H9 (cell line): Measurements from ENCODE around the gene HHIP. TPM values are rescaled to one million over a fixed set of nuclear protein-coding genes. Genes with fewer than 3 reads are reported as not detected.

Experiments
- DNase-seq: peaks from one replicate; pipeline ENCODE4 v3.0.0-alpha.2; 2017
- H2AFZ ChIP-seq: one replicate; pipeline ENCODE4 v1.6.1; 2013; ENCODE audit warnings: mild to moderate bottlenecking, low read length, control low read depth, moderate library complexity
- H2AK5ac ChIP-seq: 2 replicates; pipeline ENCODE4 v1.6.1; 2013; ENCODE audit warnings: low read length, control low read depth, mixed read lengths; ENCODE audit not compliant: insufficient read length
- H2BK120ac ChIP-seq: one replicate; pipeline ENCODE4 v1.6.1; 2013; ENCODE audit warnings: low read depth, mild to moderate bottlenecking, low read length, control low read depth, inconsistent platforms; ENCODE audit not compliant: poor library complexity, severe bottlenecking
- H2BK12ac ChIP-seq: 2 replicates; pipeline ENCODE4 v1.6.1; 2013; ENCODE audit warnings: low read length, control low read depth, mixed read lengths, low read depth; ENCODE audit not compliant: insufficient read length
- H2BK15ac ChIP-seq: 2 replicates; pipeline ENCODE4 v1.6.1; 2013; ENCODE audit warnings: low read depth, low read length, control low read depth
- H2BK20ac ChIP-seq: one replicate; pipeline ENCODE4 v1.6.1; 2013; ENCODE audit warnings: low read depth, mild to moderate bottlenecking, low read length, control low read depth, inconsistent platforms; ENCODE audit not compliant: poor library complexity, severe bottlenecking
- H2BK5ac ChIP-seq: 2 replicates; pipeline ENCODE4 v1.6.1; 2013; ENCODE audit warnings: low read length, control low read depth, mixed read lengths; ENCODE audit not compliant: insufficient read length
- H3K14ac ChIP-seq: 2 replicates; pipeline ENCODE4 v1.6.1; 2013; ENCODE audit warnings: low read length, control low read depth; ENCODE audit not compliant: insufficient read depth
- H3K18ac ChIP-seq: 2 replicates; pipeline ENCODE4 v1.6.1; 2013; ENCODE audit warnings: low read depth, mild to moderate bottlenecking, mixed read lengths, low read length, control low read depth; ENCODE audit not compliant: insufficient read length
- H3K23ac ChIP-seq: 2 replicates; pipeline ENCODE4 v1.6.1; 2013; ENCODE audit warnings: low read length, control low read depth, mixed read lengths, low read depth; ENCODE audit not compliant: insufficient read length
- H3K23me2 ChIP-seq: 2 replicates; pipeline ENCODE4 v1.6.1; 2013; ENCODE audit warnings: low read depth, mild to moderate bottlenecking, mixed read lengths, low read length, control low read depth; ENCODE audit not compliant: insufficient read length, poor library complexity, severe bottlenecking
- H3K27ac ChIP-seq: 2 replicates; pipeline ENCODE4 v1.5.1; 2013; ENCODE audit warnings: low read length, control low read depth, mixed read lengths, low read depth; ENCODE audit not compliant: insufficient read length
- H3K27me3 ChIP-seq: 2 replicates; pipeline ENCODE4 v1.6.1; 2013; ENCODE audit warnings: low read length, control low read depth, inconsistent platforms; ENCODE audit not compliant: insufficient read depth
- H3K4ac ChIP-seq: 2 replicates; pipeline ENCODE4 v1.6.1; 2013; ENCODE audit warnings: low read depth, mild to moderate bottlenecking, control low read depth, inconsistent platforms, low read length, moderate library complexity
- H3K4me1 ChIP-seq: 2 replicates; pipeline ENCODE4 v1.6.1; 2013; ENCODE audit warnings: low read length, control low read depth, inconsistent platforms; ENCODE audit not compliant: insufficient read depth
- H3K4me2 ChIP-seq: 2 replicates; pipeline ENCODE4 v1.6.1; 2013; ENCODE audit warnings: low read length, control low read depth, mixed read lengths; ENCODE audit not compliant: insufficient read length, insufficient read depth
- H3K56ac ChIP-seq: 2 replicates; pipeline ENCODE4 v1.6.1; 2013; ENCODE audit warnings: low read depth, mild to moderate bottlenecking, mixed read lengths, low read length, control low read depth; ENCODE audit not compliant: insufficient read length
- H3K79me1 ChIP-seq: 2 replicates; pipeline ENCODE4 v1.6.1; 2013; ENCODE audit warnings: low read depth, mild to moderate bottlenecking, moderate library complexity, low read length, control low read depth, inconsistent platforms; ENCODE audit not compliant: insufficient read depth, poor library complexity, severe bottlenecking
- H3K79me2 ChIP-seq: 2 replicates; pipeline ENCODE4 v1.6.1; 2013; ENCODE audit warnings: low read length, control low read depth, inconsistent platforms; ENCODE audit not compliant: insufficient read depth
- H3K9ac ChIP-seq: 2 replicates; pipeline ENCODE4 v1.6.1; 2013; ENCODE audit warnings: low read length, control low read depth, mixed read lengths; ENCODE audit not compliant: insufficient read length; ENCODE audit errors: extremely low read depth
- H3K9me3 ChIP-seq: one replicate; pipeline ENCODE4 v1.6.1; 2013; ENCODE audit warnings: low read depth, low read length, inconsistent platforms; ENCODE audit not compliant: control insufficient read depth
- H3T11ph ChIP-seq: one replicate; pipeline ENCODE4 v1.6.1; 2013; ENCODE audit warnings: mild to moderate bottlenecking, low read length, control low read depth, inconsistent platforms
- H4K20me1 ChIP-seq: one replicate; pipeline ENCODE4 v1.6.1; 2013; ENCODE audit not compliant: control insufficient read depth, insufficient read length, insufficient read depth
- H4K5ac ChIP-seq: 2 replicates; pipeline ENCODE4 v1.6.1; 2013; ENCODE audit warnings: low read depth, mild to moderate bottlenecking, mixed read lengths, low read length, control low read depth; ENCODE audit not compliant: insufficient read length
- H4K8ac ChIP-seq: replicated peaks from 2 replicates; pipeline ENCODE4 v1.6.1; 2013; ENCODE audit warnings: low read length, control low read depth, mixed read lengths, low read depth; ENCODE audit not compliant: insufficient read length
- H4K91ac ChIP-seq: 2 replicates; pipeline ENCODE4 v1.6.1; 2013; ENCODE audit warnings: low read depth, mild to moderate bottlenecking, moderate library complexity, mixed read lengths, low read length, control low read depth; ENCODE audit not compliant: insufficient read length
- H3K27ac Mint-ChIP-seq, 3 experiments: 2 replicates in 2 of 3; 3 replicates in 1 of 3; pipeline ENCODE4 v1.8.0; 2020 to 2021; ENCODE audit warnings: mixed read lengths in 3 of 3, mild to moderate bottlenecking in 1 of 3, moderate library complexity in 1 of 3
- H3K27me3 Mint-ChIP-seq: 2 replicates; pipeline ENCODE4 v1.8.0; 2021; ENCODE audit warnings: low read depth, mild to moderate bottlenecking, moderate library complexity, mixed read lengths
- H3K36me3 Mint-ChIP-seq, 3 experiments: 2 replicates in 2 of 3; 3 replicates in 1 of 3; pipeline ENCODE4 v1.8.0; 2020 to 2021; ENCODE audit warnings: low read depth in 3 of 3, mixed read lengths in 3 of 3; ENCODE audit not compliant: insufficient read depth in 1 of 3
- H3K4me1 Mint-ChIP-seq, 2 experiments: 2 replicates each; pipeline ENCODE4 v1.8.0; 2020; ENCODE audit warnings: mixed read lengths in 2 of 2
- H3K4me3 Mint-ChIP-seq, 2 experiments: 2 replicates in 1 of 2; 3 replicates in 1 of 2; pipeline ENCODE4 v1.8.0; 2020 to 2021; ENCODE audit warnings: mild to moderate bottlenecking in 2 of 2, mixed read lengths in 2 of 2, moderate library complexity in 1 of 2
- H3K9me3 Mint-ChIP-seq, 2 experiments: 2 replicates in 1 of 2; 3 replicates in 1 of 2; pipeline ENCODE4 v1.8.0; 2020; ENCODE audit warnings: mild to moderate bottlenecking in 2 of 2, mixed read lengths in 2 of 2, moderate library complexity in 1 of 2
- CTCF ChIP-seq: fragments of 200-600 bp; sonication (generic); conservative IDR thresholded peaks from 3 replicates; pipeline ENCODE4 v1.8.0; 2021; ENCODE audit warnings: antibody characterized with exemption, mild to moderate bottlenecking
- total RNA-seq: library from RNA; stranded (reverse); gene quantifications from 2 replicates; pipeline ENCODE4 v1.2.1, GENCODE V29; 2021

Gene HHIP
- total RNA-seq, 1 experiment from 2014 or later: 3.8 TPM

- Histone ChIP-seq H3K4me1 (no peaks in the 10 kb centered on the region), H4K20me1 (no peaks in the 10 kb centered on the region), H2BK15ac (no peak overlapping the region), H4K5ac (no peak overlapping the region), H3K4me2 (no peak overlapping the region), H3K23me2 (no peaks in the 10 kb centered on the region), H4K91ac (no peak overlapping the region), H2AFZ (no peak overlapping the region), H3K9me3 (no peaks in the 10 kb centered on the region), H4K8ac (no peak overlapping the region), H2AK5ac (no peak overlapping the region), H3K56ac (no peak overlapping the region), H3T11ph (no peak overlapping the region), H3K14ac (no peak overlapping the region), H3K27ac (no peak overlapping the region), H3K23ac (no peak overlapping the region), H2BK20ac (no peak overlapping the region), H3K27me3 (no peaks in the 10 kb centered on the region), H2BK5ac (no peak overlapping the region), H3K9ac (no peak overlapping the region), H3K79me1 (no peaks in the 10 kb centered on the region), H3K18ac (no peak overlapping the region), H2BK120ac (no peak overlapping the region), H3K79me2 (no peaks in the 10 kb centered on the region), H3K4ac (no peak overlapping the region), H2BK12ac (no peak overlapping the region)
- H3K4me1 Mint-ChIP-seq: no peaks in the 10 kb centered on the region
- no peak for TF ChIP-seq CTCF
- no peak overlapping the region for H3K4me3 Mint-ChIP-seq
- H3K27ac Mint-ChIP-seq: no peak overlapping the region
- H3K9me3 Mint-ChIP-seq: no peaks in the 10 kb centered on the region
- no peaks in the 10 kb centered on the region for H3K36me3 Mint-ChIP-seq
- H3K27me3 Mint-ChIP-seq: no peaks in the 10 kb centered on the region
- no peak for DNase-seq
Observed at GRCh38 chr4:144696376-144696775, 50.4 kb downstream of the HHIP start.
